ENCODE measurements around the gene RAP1B.

The RAP1B gene

GRCh38 chr12:68610370-68611093 lies at the start of gene RAP1B:
Gene RAP1B, plus strand, starts transcription at chr12:68610899. Its CDS starts 37,826 bp downstream, at chr12:68648725.
- peak; percentile 78 to 85 for DNase-seq

- DNase-seq: no peak
Observed at GRCh38 chr12:68561830-68562229, 48.9 kb upstream of the RAP1B start.

- no peak for DNase-seq
Observed at GRCh38 chr12:68564166-68564565, 46.5 kb upstream of the RAP1B start.

- no peak for DNase-seq
Observed at GRCh38 chr12:68565391-68565903, 45.3 kb upstream of the RAP1B start.

- no peak for DNase-seq
Observed at GRCh38 chr12:68568922-68569569, 41.7 kb upstream of the RAP1B start.

- no peak for DNase-seq
Observed at GRCh38 chr12:68572661-68573060, 38.0 kb upstream of the RAP1B start.

GRCh38 chr12:68573406-68573805 lies 37.3 kb upstream of the RAP1B start:
- DNase-seq: no peak

- no peak for DNase-seq
Observed at GRCh38 chr12:68577949-68578348, 32.8 kb upstream of the RAP1B start.

GRCh38 chr12:68578765-68579164 lies 31.9 kb upstream of the RAP1B start:
- DNase-seq: no peak

GRCh38 chr12:68579254-68579653 lies 31.4 kb upstream of the RAP1B start:
- no peak for DNase-seq

- DNase-seq: no peak
Observed at GRCh38 chr12:68580911-68581310, 29.8 kb upstream of the RAP1B start.

GRCh38 chr12:68581926-68582325 lies 28.8 kb upstream of the RAP1B start:
- no peak for DNase-seq

GRCh38 chr12:68585966-68586365 lies 24.7 kb upstream of the RAP1B start:
- no peak for DNase-seq

- peak; percentile 19 to 23 for DNase-seq
Observed at GRCh38 chr12:68587448-68587873, 23.2 kb upstream of the RAP1B start.

GRCh38 chr12:68589194-68589593 lies 21.5 kb upstream of the RAP1B start:
- no peak for DNase-seq

- DNase-seq: no peak
Observed at GRCh38 chr12:68591734-68592418, 18.8 kb upstream of the RAP1B start.

- no peak for DNase-seq
Observed at GRCh38 chr12:68595241-68595640, 15.5 kb upstream of the RAP1B start.

- DNase-seq: no peak
Observed at GRCh38 chr12:68601767-68602166, 8.9 kb upstream of the RAP1B start.

- DNase-seq: no peak
Observed at GRCh38 chr12:68602720-68603119, 8.0 kb upstream of the RAP1B start.

GRCh38 chr12:68608191-68608590 lies 2.5 kb upstream of the RAP1B start:
- DNase-seq: no peak

- DNase-seq: no peak
Observed at GRCh38 chr12:68609998-68610369, 715 bp upstream of the RAP1B start.

- DNase-seq: peak; percentile 41
Observed at GRCh38 chr12:68611094-68611805, 551 bp downstream of the RAP1B start.

GRCh38 chr12:68611806-68612160 lies 1.1 kb downstream of the RAP1B start:
- no peak for DNase-seq
